Islet of Langerhans (tissue), 1 donor: ENCODE data around the gene FBXL14.
A peak's percentile ranks its signal among the peaks of the same experiment; 100 is the strongest.
"Not testable (repeated sequence)": the region's sequence is repeated elsewhere in the genome, so short reads cannot be mapped to it uniquely, and the experiment has no call there.

Experiments
- FAIRE-seq: peaks from one replicate; lab custom pipeline; 2011; peaks lifted over from hg19 to GRCh38; lab: Jason Lieb, UNC

FBXL14 gene

DNA sequence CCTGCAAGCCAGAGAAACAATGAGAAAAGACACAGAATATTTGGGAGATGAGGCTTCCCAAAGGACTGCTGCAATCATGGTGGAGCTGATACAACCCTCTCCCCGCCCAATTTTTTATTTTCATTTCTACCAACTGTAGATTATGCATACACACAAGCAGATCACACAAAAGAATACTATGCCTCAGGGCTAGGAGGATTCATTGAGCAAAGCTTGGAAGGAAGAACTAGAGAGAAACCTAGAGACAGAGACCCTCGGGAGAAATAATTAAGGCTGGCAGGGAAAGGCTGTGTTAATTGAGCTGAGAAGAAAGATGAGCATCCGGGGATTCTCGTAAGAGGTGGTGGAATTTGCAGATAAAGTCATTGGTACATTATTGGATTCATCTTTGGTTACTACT is 24.8 kb upstream of the FBXL14 start:
- no peak for FAIRE-seq

DNA sequence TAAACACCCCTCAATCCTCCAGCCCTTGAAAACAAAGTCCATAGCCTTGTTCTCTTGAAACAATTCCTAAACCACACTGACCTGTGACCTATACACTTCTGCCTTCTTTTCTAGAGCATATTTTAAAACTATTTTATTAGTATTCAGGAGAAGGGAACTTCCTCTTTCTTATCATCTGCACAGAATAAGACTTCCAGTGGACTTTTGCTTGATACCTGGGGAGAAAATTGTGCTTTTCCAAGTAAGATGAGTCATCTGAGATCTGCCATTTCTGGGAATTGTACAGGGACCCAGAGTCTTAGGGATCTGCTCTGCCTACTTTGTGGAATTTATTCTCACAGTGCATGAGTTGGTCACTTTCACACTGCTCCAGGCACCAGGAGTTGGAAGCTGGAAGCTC is 24.1 kb upstream of the FBXL14 start:
- no peak for FAIRE-seq

DNA sequence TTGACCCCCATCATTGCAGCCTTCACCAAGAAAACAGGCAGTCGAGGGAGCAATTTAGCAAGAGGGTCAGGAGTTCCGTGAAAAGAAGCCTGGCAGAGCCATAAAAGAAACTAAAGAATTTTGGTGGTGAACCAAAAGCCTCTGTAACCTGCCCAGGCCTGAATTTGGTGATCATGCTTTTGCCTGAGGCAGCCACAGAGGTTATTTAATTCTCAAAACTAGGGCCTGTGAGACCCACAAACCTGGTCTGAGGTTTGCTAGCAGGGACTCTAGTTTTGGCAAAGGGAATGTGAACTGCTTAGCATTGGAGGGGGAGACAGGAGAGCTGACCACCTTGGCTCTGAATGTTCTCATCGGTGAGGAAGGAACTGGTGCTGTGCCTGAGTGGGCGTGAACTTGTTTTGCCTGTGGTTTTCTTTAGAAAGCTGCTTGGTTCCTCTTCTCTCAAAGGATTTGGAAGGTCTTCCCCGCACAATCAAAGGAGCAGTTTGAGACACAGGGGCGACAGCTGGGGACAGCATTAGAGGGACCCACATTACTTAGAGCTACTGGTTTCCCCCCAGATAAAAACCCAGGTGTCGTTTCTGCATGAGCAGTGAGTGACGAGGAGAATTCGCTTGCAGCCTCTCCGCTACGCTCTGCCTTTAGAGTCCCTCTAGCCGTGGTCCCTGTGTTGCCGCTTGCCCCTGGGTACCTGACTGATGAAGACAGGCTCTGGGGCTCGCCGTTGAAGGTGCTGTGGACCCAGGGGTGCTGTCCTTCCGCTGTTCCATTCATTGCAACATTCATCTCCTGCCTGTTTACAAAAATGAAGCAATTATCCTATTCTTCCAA is 22.1 kb upstream of the FBXL14 start:
- FAIRE-seq = no peak

DNA sequence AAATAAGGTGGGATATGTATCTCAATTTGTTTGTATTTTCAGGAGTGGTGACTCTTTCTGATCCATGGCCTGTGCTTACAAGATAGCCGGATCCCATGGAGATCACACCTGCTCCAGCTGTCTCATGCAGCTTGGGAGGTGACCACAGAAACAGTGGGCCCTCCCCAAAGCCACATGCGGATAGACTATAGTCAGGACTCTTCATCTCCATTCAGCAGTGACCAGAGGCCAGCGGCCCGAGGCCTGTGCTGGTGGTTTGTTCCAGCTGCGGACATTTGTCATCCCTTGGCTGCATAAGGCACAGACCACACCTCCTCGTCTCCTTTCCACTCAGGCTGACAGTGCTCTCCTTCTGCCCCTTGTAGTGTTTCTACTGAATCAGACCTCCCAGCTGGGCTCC is 20.0 kb upstream of the FBXL14 start:
- no peak for FAIRE-seq

DNA sequence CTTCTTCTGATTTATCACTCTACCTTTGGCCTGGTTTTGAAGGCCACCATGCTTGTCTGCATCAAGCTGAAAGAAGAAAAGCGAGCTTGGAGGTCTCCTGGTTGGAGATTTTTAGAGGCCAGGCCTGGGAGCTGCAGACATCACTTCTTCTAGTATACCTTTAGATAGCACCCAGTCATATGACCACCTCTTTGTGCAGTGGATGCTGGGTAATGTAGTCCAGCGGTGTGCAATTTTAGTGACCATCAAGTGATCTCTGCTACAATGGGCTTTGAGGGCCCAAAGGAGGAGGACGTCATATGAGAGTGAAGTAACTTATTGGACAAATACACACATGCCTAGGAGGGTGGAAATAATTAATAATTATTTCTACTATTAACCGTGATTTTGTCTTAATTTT is 19.5 kb upstream of the FBXL14 start:
- FAIRE-seq = no peak

DNA sequence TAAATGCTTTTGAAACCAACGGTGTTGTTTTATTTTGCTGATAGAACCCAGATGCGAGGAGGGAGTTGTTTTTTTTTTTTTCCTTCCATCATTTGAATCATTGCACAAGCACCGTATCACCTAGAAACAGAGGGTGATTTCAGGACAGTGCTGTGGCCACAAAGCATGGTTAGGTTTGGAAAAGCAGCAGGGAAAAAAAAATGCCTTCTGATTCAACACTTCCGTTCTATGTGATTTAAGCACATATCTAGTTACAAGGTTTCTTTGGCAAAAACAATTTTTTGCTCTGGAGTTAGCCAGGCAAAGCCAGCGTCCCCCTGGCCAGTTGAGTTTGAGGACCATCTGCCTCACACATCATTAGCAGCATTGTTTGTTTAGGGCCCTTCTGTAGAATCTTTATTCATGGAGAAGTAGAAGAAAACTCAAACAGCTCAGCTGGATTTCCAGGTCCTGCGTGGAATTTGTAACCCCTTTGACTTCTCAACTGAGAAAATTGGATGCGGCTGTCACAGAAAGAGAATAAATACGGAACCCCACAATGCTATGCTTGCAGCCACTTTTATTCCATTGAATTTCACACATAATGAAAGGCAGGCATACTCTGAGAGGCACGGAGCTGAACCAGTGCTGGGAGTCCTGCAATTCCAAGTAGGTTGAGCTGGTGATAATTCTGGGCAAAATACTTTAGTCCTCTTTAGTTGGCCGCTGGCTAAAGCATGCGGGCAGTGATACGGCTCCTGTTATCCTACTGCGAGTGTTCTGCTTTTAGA is 17.6 kb upstream of the FBXL14 start:
- no peak for FAIRE-seq

DNA sequence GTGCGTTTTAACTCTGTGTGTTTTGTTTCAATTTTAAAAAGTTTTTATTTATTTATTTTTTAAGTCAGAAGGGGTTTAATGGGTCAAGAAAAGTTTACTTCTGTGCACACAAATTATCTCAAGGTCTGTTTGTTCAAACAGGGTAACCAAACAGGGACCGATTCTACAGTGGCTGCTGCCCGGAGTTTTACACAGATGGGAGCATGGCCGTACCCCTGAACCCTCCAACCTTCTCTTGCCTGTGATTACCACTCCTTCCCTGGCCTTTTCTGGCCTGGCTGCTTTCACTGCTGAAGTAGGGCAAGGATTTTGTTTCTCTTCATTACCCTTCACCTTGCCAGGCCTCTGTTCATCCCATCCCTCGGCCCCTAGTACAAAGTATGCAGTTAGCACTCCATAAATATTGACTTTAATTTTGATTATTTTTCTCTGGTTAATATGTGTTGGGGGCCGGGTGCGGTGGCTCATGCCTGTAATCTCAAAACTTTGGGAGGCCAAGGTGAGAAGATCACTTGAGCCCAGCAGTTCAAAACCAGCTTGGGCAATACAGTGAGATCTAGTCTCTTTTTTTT is 15.8 kb upstream of the FBXL14 start:
- no peak for FAIRE-seq

DNA sequence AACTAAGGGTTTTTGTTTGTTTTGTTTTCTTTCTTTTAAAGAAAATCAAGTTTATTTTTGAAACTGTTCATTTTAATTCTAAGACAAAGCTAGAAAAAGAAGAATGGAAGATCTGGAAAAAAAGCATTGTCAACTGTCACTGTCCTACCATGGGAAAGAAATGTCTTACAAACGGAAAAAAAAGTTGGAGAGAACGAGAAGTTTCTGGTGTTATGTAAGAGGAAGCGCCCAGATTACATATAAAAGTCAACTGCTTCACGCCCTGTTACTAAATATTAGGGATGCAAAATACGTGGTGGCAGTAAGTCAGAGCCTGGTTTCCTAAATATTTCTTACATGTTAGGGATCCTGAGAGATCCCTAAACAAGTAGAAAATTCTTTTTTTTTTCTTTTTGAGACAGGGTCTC is 14.3 kb upstream of the FBXL14 start:
- no peak for FAIRE-seq

DNA sequence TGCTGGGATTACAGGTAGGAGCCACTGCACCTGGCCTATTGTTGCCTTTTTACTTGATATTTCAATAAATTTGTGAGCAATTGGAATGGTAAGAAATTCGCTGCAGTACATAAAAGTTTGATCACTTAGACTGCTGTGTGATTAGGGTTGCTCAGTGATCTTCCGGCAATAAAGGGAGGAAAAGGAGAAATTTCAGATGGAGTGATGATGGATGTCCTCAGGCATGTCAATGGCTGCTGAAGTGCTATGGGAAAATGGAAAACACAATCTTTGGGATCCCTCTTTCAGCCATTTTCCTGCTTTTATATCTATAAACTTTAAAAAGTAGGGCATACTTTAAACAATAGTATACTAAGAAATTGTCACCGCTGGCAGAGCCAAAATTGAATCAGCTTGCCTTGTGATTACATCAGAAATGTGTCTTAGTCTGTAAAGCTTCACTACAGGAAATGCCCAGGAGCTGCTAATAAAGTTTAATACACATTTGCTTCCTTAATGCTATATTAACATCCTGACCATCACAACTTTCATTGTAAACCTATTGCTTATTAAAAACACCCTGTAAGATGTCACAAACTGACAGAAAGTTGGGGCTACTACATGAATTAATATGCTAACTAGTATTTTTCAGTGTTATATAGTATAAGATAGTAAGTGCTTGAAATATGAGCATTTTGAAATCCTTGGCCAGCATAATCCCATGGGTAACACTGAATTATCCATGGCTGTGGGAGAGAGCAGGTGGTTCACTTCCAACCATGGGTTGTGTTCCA is 13.7 kb upstream of the FBXL14 start:
- FAIRE-seq = no peak

DNA sequence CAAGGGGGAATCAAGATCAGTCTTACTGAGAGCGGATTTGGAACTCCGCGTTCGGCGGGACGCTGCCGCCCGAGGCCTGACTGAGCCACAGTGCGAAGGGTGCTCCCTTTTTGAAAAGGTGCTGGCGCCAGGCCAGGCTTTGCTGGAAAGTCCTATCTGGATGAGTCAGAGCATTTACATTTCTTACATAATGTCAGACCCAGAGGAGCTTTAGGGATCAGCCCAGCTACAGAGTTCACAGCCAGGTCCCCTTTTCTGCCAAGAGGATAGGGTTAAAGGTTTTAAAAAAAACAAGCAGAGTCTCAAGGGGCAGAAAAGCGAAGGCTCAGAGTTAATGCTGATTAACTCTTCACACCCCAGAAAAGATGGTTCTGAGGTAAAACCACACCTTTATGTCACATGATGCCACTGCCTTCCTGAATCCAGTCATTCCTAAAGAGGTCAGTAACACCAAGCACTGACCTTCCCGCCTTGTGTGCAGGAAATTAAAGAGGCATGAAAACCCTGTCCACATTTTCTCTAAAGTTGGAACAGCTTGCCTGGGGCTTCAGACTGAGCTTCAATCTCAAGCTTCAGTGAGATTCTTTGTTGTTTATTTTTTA is 11.7 kb upstream of the FBXL14 start:
- no peak for FAIRE-seq

DNA sequence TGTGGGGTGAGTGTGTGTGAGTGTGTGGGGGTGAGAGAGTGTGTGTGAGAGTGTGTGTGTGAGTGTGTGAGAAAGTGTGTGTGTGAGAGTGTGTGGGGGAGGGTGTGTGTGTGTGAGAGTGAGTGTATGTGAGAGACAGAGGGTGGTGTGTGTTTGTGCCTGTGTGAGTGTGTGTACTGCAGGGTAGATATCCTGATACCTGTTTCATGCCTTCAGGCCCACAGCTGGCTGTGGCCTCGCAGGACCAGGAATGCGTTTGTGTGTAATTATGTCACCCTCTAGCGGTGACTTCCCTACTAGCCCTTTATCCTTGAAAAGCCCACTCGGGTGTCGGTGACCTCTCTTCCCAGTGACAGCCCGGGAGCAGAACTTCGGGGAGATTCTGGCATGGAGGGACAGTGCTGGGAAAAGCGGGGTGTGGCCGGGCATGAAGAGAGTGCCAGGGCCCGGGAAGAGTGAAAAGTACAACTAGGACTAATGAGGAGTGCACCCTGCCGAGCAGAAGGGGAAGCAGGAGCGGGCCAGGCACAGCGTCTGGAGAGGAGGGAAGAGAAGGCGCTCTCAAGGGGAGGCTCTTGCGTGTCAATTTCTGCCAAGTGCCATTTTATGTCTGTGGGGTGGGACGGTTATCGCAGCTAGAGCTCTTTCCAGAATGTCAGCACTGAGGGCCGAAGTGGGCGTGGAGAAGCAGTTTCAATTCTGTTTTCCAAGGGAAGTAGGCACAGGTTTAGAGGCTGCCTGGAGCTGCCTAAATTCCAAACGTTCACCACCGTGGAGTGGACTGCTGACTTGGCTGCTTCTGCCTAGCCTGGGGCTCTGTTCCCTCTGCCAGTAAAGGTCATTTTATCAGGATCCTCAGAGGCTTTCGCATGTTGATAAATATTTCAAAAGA is 11.0 kb upstream of the FBXL14 start:
- FAIRE-seq = peak; percentile 87

DNA sequence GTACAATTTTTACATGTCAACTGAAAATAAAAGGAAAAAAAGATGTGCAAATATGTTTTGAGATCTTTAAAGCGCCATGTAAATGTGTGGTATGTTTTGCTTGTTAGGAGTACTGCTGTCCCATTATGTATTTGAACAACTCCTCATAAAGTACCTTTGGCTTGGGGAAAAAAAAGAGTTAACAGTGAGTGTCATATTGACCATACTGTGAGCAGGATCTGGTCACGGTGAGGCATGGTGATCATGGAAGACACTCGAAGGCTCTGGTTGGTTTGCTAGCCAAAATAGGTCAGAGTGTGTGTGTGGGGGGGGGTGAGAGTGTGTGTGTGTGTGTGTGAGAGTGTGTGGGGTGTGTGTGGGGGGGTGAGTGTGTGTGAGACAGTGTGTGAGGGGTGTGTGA is 10.1 kb upstream of the FBXL14 start:
- FAIRE-seq = no peak

DNA sequence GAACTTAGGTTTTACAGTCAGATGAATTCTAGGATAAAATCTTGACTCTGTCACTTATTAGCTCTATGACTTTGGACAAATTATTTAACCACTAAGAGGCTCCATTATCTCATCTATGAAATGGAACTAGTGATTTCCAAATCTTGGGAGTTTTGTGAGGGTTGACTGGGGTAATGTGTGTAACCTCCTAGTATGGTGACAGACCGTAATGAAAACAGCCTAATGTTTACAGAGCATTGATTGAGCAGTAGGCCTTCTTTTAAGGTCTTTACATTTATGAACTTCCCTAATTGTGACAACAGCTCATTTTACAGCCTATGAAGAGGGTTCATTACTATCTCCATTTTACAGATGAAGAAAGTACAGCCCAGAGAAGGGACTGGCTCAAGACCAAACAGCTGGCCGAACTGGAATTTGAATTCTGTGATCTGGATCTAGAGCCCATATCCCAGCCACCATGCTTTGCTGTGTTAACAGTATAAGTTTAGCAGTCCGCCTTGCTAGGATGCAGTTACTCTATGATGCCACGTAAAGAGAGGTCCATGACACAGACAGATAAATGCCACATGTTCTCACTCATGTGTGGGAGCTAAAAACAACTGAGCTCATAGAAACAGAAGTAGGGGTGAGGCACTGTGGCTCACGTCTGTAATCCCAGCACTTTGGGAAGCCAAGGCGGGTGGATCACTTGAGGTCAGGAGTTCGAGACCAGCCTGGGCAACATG is 9.1 kb upstream of the FBXL14 start:
- no peak for FAIRE-seq

DNA sequence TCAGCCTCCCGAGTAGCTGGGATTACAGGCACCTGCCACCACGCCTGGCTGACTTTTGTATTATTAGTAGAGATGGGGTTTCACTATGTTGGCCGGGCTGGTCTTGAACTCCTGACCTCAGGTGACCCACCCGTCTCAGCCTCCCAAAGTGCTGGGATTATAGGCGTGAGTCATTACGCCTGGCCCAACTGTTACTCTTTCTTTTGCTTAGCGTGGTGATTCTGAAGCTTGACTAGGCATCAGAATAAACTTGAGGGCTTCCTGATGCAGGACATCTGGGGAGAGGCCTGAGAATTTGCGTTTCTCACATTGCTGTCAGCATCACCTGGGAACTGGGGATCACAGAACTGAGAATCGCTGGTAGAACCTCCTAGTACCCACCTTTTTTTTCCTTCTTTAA is 8.3 kb upstream of the FBXL14 start:
- FAIRE-seq = not testable (repeated sequence)

DNA sequence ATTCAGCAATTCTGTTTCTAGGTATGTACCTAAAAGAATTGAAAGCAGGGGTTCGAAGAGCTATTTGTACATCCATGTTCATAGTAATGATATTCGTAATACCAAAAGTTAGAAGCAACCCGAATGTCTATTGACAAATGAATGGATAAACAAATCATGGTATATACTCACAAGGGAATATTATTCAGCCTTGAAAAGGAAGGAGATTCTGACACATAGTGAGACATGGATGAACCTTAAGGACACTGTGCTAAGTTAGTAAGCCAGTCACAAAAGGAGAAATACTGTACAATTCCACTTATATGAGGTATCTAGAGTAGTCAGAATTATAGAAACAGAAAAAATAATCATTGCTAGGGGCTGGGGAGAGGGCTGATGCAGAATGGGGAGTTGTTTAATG is 4.4 kb upstream of the FBXL14 start:
- FAIRE-seq = no peak

DNA sequence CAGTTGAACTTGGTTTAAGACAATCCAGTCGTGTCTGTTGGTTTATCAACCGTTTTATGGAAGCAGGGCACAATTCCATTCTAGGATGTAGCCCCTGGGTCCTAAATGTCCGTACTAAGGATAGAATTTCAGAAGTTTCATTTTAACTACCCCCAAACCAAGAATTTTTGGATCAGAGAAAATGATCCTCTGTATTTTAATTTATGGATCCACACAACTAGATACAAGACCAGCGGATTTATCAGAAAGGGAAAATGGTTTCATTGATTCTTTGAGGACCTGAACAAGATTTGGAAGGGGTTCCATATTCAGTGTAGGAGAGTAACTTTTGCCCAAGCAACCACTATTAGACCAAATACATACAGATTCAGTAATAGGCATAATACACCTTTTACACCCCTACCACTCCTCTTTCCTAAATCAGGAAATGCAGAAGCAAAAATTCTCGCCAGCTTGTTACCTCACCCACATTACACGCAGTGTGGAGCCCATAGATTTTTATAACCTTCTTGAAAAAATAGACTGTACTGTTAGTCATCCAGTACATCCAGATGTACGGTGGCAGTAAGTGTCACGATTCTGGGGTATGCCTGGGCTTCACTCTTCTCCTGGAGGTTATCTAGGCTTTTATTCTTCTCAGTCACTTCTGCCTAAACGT is 1.4 kb upstream of the FBXL14 start:
- FAIRE-seq = no peak

DNA sequence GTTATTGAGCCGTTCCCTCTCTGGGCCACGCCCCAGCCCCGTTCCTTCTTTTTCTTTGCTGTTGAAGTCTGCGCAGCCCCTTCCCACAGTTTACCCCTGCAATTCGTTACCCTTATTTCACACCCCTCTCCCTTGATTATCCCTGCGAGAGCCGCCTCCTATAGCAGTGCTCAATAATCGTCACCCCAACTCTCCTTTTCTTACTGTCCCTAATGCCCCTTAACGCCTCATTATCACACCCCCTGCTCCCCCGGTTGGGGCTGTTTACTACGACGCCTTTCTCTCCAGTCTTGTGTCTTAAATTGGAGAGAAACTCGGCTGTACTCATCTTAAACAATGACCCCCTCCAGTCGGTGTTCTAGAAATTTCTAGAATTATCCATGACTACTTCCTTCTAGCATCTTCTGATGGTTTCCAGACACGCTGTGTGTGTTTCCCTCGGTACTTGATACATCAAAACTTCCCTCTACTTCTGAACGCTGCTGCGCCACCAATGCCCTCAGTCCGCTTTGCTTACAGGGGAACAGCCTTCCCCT is 713 bp upstream of the FBXL14 start:
- no peak for FAIRE-seq

DNA sequence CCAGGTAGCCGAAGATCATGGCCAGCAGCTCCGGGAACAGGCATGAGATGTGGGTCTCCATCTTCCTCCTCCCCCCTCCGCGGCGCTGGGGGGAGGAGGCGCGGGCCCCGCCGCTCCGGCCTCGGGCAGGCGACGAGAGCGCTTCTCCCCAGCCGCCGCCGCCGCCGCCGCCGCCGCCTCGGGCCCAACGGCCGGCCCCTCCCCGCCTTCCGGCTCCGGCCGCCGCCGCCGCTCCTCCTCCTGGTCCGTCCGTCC is 448 bp downstream of the FBXL14 start:
- FAIRE-seq = no peak

DNA sequence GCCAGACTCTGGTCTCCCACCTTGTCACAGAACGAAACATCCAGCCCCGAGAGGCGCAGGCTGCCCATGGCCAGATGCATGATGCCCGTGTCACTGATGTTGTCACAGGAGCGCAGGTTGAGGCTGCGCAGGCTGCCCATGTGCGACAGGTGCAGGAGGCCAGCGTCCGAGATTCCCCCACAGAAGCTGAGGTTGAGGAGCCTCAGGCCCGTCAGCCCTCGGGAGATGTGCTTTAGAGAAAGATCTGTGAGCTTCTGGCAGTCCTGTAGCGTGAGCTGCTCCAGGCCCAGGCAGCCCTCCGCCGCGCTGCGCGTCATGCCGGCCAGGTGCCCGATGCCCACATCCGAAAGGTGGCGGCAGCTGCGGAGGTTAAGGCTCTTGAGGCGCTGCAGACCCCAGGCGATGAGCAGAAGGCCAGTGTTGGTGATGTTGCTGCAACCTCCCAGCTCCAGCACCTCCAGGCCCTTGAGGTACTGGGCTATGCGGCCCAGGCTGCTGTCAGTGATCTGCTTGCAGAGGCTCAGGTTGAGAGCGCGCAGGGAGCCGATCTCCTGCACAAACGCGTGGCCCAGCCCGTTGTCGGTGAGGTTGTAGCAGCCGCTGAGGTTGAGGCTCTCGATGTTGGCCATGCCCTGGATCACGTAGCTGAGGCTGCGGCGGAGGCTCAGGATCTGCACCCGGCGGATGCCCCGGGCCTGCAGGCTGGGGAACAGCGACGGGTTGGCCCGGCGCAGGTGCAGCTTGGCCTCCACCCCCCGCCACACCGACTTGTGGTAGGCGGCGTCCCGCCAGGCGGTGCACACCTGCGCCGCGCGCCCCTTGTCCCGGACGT is 991 bp downstream of the FBXL14 start:
- no peak for FAIRE-seq
